PFSK-1 (cell line): ENCODE data around the gene TM2D3.

Source experiments
- POLR2AphosphoS5 ChIP-seq: IDR thresholded peaks from 2 replicates; pipeline ENCODE4 v1.6.1; 2012; ENCODE audit warnings: low read depth, mild to moderate bottlenecking, control low read depth, low read length, moderate library complexity
- SIN3A ChIP-seq: IDR thresholded peaks from 2 replicates; pipeline ENCODE4 v1.6.1; 2012; ENCODE audit warnings: mild to moderate bottlenecking, low read length, moderate library complexity, borderline replicate concordance; ENCODE audit not compliant: insufficient read depth
- TAF1 ChIP-seq: IDR thresholded peaks from 2 replicates; pipeline ENCODE4 v1.6.1; 2012; ENCODE audit warnings: low read length, control low read depth, borderline replicate concordance; ENCODE audit not compliant: insufficient read depth

GRCh38 chr15:101654171-101654570, 2.0 kb upstream of the TM2D3 start:
- TF ChIP-seq SIN3A: no peak
- TF ChIP-seq POLR2AphosphoS5: no peak
- TF ChIP-seq TAF1: no peak
